Urinary bladder (tissue), 4 donors: Measurements from ENCODE around the gene KANTR. TPM values are rescaled to one million over a fixed set of nuclear protein-coding genes. Genes with fewer than 3 reads are reported as not detected.

Experiments
- DNase-seq: peaks from one replicate; pipeline ENCODE4 v3.0.0-alpha.2; 2015; ENCODE audit errors: extremely low spot score
- H3K27ac ChIP-seq: one replicate; pipeline ENCODE4 v1.5.1; 2013; ENCODE audit warnings: low read depth, mild to moderate bottlenecking, moderate library complexity
- H3K36me3 ChIP-seq: one replicate; pipeline ENCODE4 v1.6.1; 2013; ENCODE audit warnings: mild to moderate bottlenecking, moderate library complexity; ENCODE audit not compliant: insufficient read depth
- H3K4me1 ChIP-seq: one replicate; pipeline ENCODE4 v1.6.1; 2013; ENCODE audit warnings: mild to moderate bottlenecking, moderate library complexity; ENCODE audit not compliant: insufficient read depth
- H3K4me3 ChIP-seq: one replicate; pipeline ENCODE4 v1.5.1; 2013; ENCODE audit warnings: low read depth, low read length
- WGBS: extraction: QIAGEN DNeasy Blood & Tissue Kit; methylation state at CpG from one replicate; pipeline ENCODE4 v1.1.7; 2013; 5-methylcytosine and 5-hydroxymethylcytosine counted together
- polyA plus RNA-seq: library from polyadenylated mRNA; stranded (reverse); fragments of 200-250 nt; gene quantifications from one replicate; pipeline ENCODE4 v1.2.3, GENCODE V29; 2013
- total RNA-seq: library from RNA; depleted of rRNA; stranded (reverse); fragments of >200 nt; gene quantifications from one replicate; pipeline ENCODE4 v1.2.3, GENCODE V29; 2014
- donor health status: healthy with polysubstance abuse.
- donor health status: healthy.

KANTR gene
- total RNA-seq (33.1 TPM), polyA plus RNA-seq (4.2 TPM)

GRCh38 chrX:53093748-53094581, at the start of gene KANTR:
Gene KANTR, plus strand, starts transcription at chrX:53094142. Its CDS starts 30,131 bp downstream, at chrX:53124273.
- Histone ChIP-seq H3K4me1 (no peaks in the 10 kb centered on the region), H3K27ac (peak within 1 kb of the TSS; percentile 80), H3K36me3 (no peaks in the 10 kb centered on the region), H3K4me3 (peak within 1 kb of the TSS; percentile 65)
- under 1% methylated on average over 67 of the region's 67 CpGs for WGBS
- peak; percentile 92 for DNase-seq

- Histone ChIP-seq H3K4me1 (no peaks in the 10 kb centered on the region), H3K27ac (no peak overlapping the region), H3K36me3 (no peaks in the 10 kb centered on the region), H3K4me3 (no peak overlapping the region)
- 41% methylated on average over 5 of the region's 5 CpGs for WGBS
- DNase-seq: no peak
These were observed 48.9 kb upstream of the KANTR start for GRCh38 chrX:53044995-53045394.

- Histone ChIP-seq H3K36me3 (no peaks in the 10 kb centered on the region), H3K27ac (no peak overlapping the region), H3K4me3 (no peak overlapping the region), H3K4me1 (no peaks in the 10 kb centered on the region)
- DNase-seq: no peak
- 91% methylated on average over 6 of the region's 6 CpGs for WGBS
These were observed 46.7 kb upstream of the KANTR start for GRCh38 chrX:53047228-53047627.

- peak within 1 kb of the TSS; percentile 44 for H3K4me3 ChIP-seq
- no peak for DNase-seq
- no peaks in the 10 kb centered on the region for H3K36me3 ChIP-seq
- H3K4me1 ChIP-seq: no peaks in the 10 kb centered on the region
- 2% methylated on average over 34 of the region's 38 CpGs for WGBS
- H3K27ac ChIP-seq: no peak within 1 kb of the TSS
These were observed 45.5 kb upstream of the KANTR start, which contains the start of gene GPR173 for GRCh38 chrX:53048169-53049126. Gene GPR173, plus strand, starts transcription at chrX:53048789. Its CDS starts 27,833 bp downstream, at chrX:53076622.

GRCh38 chrX:53049127-53049517, 44.8 kb upstream of the KANTR start:
- Histone ChIP-seq H3K4me3 (peak overlapping the region; percentile 44), H3K4me1 (no peaks in the 10 kb centered on the region), H3K27ac (no peak overlapping the region), H3K36me3 (no peaks in the 10 kb centered on the region)
- DNase-seq: no peak
- WGBS: 7% methylated on average over 8 of the region's 8 CpGs

GRCh38 chrX:53050841-53051240, 43.1 kb upstream of the KANTR start:
- Histone ChIP-seq H3K27ac (no peak overlapping the region), H3K4me3 (no peak overlapping the region), H3K4me1 (no peaks in the 10 kb centered on the region), H3K36me3 (no peaks in the 10 kb centered on the region)
- DNase-seq: no peak
- WGBS: 75% methylated on average over 6 of the region's 6 CpGs

- DNase-seq: no peak
- WGBS: 92% methylated on average over 6 of the region's 6 CpGs
- no peak overlapping the region for H3K27ac ChIP-seq
- H3K36me3 ChIP-seq: no peaks in the 10 kb centered on the region
- H3K4me1 ChIP-seq: no peaks in the 10 kb centered on the region
- no peak overlapping the region for H3K4me3 ChIP-seq
These were observed 38.6 kb upstream of the KANTR start for GRCh38 chrX:53055244-53055849.

- DNase-seq: no peak
- Histone ChIP-seq H3K4me1 (no peaks in the 10 kb centered on the region), H3K4me3 (no peak overlapping the region), H3K27ac (no peak overlapping the region), H3K36me3 (no peaks in the 10 kb centered on the region)
- WGBS: 85% methylated on average over 5 of the region's 5 CpGs
These were observed 37.6 kb upstream of the KANTR start for GRCh38 chrX:53056292-53056691.

GRCh38 chrX:53065104-53065503, 28.8 kb upstream of the KANTR start:
- Histone ChIP-seq H3K36me3 (no peaks in the 10 kb centered on the region), H3K4me1 (no peaks in the 10 kb centered on the region), H3K4me3 (no peak overlapping the region), H3K27ac (no peak overlapping the region)
- 82% methylated on average over 1 of the region's 1 CpG for WGBS
- DNase-seq: no peak

GRCh38 chrX:53071064-53071463, 22.9 kb upstream of the KANTR start:
- no peak for DNase-seq
- no peak overlapping the region for H3K4me3 ChIP-seq
- H3K27ac ChIP-seq: no peak overlapping the region
- no peaks in the 10 kb centered on the region for H3K36me3 ChIP-seq
- no peaks in the 10 kb centered on the region for H3K4me1 ChIP-seq
- WGBS: 87% methylated on average over 10 of the region's 10 CpGs

- no peaks in the 10 kb centered on the region for H3K36me3 ChIP-seq
- no peaks in the 10 kb centered on the region for H3K4me1 ChIP-seq
- H3K4me3 ChIP-seq: peak overlapping the region; percentile 21
- peak overlapping the region; percentile 87 for H3K27ac ChIP-seq
- no peak for DNase-seq
- WGBS: 6% methylated on average over 31 of the region's 31 CpGs
These were observed 22.1 kb upstream of the KANTR start for GRCh38 chrX:53071604-53072417.

GRCh38 chrX:53072418-53073114, 21.4 kb upstream of the KANTR start:
- Histone ChIP-seq H3K27ac (peak overlapping the region; percentile 87), H3K36me3 (no peaks in the 10 kb centered on the region), H3K4me1 (no peaks in the 10 kb centered on the region), H3K4me3 (no peak overlapping the region)
- 69% methylated on average over 9 of the region's 9 CpGs for WGBS
- no peak for DNase-seq
